HEK293T (cell line): ENCODE measurements around the gene PRMT1.

Experiments used
- CTCF ChIA-PET: fragments of 350-600 bp; formaldehyde crosslinking; extraction: SDS; loops from one replicate; lab custom pipeline; 2021; ENCODE audit warnings: antibody characterized with exemption, inconsistent platforms; lab: Yijun Ruan, JAX
- POLR2A ChIA-PET: fragments of 350-600 bp; formaldehyde crosslinking; extraction: SDS; loops from one replicate; lab custom pipeline; 2020; ENCODE audit warnings: antibody characterized with exemption, inconsistent platforms; lab: Yijun Ruan, JAX
- DNase-seq: peaks from one replicate; pipeline ENCODE4 v3.0.0; 2012; ENCODE audit warnings: mixed read lengths; ENCODE audit errors: extremely low spot score
- ARNT ChIP-seq: fragments of 450-650 bp; IDR thresholded peaks from 2 replicates; pipeline ENCODE4 v1.6.1; 2017; ENCODE audit warnings: mild to moderate bottlenecking
- BHLHE40 ChIP-seq: fragments of 450-650 bp; IDR thresholded peaks from 2 replicates; pipeline ENCODE4 v1.6.1; 2016; ENCODE audit warnings: mild to moderate bottlenecking, moderate library complexity, borderline replicate concordance
- CTBP1 ChIP-seq: fragments of 450-650 bp; IDR thresholded peaks from 2 replicates; pipeline ENCODE4 v1.6.1; 2016; ENCODE audit warnings: borderline replicate concordance
- ELF4 ChIP-seq: fragments of 450-650 bp; IDR thresholded peaks from 2 replicates; pipeline ENCODE4 v1.6.1; 2017; ENCODE audit warnings: antibody characterized with exemption
- FOXA1 ChIP-seq: fragments of 450-650 bp; IDR thresholded peaks from 2 replicates; pipeline ENCODE4 v1.6.1; 2016; ENCODE audit warnings: mild to moderate bottlenecking
- FOXK2 ChIP-seq: fragments of 450-650 bp; IDR thresholded peaks from 2 replicates; pipeline ENCODE4 v1.6.1; 2016; ENCODE audit warnings: mild to moderate bottlenecking
- FOXM1 ChIP-seq: fragments of 450-650 bp; IDR thresholded peaks from 2 replicates; pipeline ENCODE4 v1.6.1; 2017; ENCODE audit warnings: mild to moderate bottlenecking, borderline replicate concordance
- HDGF ChIP-seq: fragments of 450-650 bp; IDR thresholded peaks from 2 replicates; pipeline ENCODE4 v1.6.1; 2017; ENCODE audit warnings: antibody characterized with exemption, borderline replicate concordance
- L3MBTL2 ChIP-seq: fragments of 450-650 bp; conservative IDR thresholded peaks from 2 replicates; pipeline ENCODE4 v1.6.1; 2016; ENCODE audit warnings: mild to moderate bottlenecking
- LEF1 ChIP-seq: fragments of 450-650 bp; IDR thresholded peaks from 2 replicates; pipeline ENCODE4 v1.6.1; 2017; ENCODE audit warnings: mild to moderate bottlenecking, borderline replicate concordance
- NFRKB ChIP-seq: fragments of 450-650 bp; IDR thresholded peaks from 2 replicates; pipeline ENCODE4 v1.6.1; 2016; ENCODE audit warnings: mild to moderate bottlenecking, moderate library complexity
- PKNOX1 ChIP-seq: fragments of 450-650 bp; IDR thresholded peaks from 2 replicates; pipeline ENCODE4 v1.6.1; 2016
- SP1 ChIP-seq: fragments of 450-650 bp; IDR thresholded peaks from 2 replicates; pipeline ENCODE4 v1.6.1; 2017
- SUZ12 ChIP-seq: fragments of 450-650 bp; IDR thresholded peaks from 2 replicates; pipeline ENCODE4 v1.6.1; 2016; ENCODE audit warnings: mild to moderate bottlenecking
- TARDBP ChIP-seq: fragments of 450-650 bp; IDR thresholded peaks from 2 replicates; pipeline ENCODE4 v1.6.1; 2016
- ZNF384 ChIP-seq: fragments of 450-650 bp; IDR thresholded peaks from 2 replicates; pipeline ENCODE4 v1.6.1; 2016

PRMT1 gene

GRCh38 chr19:49642492-49643035 lies 34.5 kb upstream of the PRMT1 start:
- POLR2A ChIA-PET: interaction anchor here (0.7 to 3.1 kb wide), 14 partner anchors 11 to 146 kb away, joined by 3 to 61 read pairs (median 9); partner anchors contain the start of genes BCL2L12, IRF3, NOSIP and PRR12
- CTCF ChIA-PET: interaction anchor here (0.7 kb wide), 1 partner anchor 72 kb away, joined by 3 read pairs; no protein-coding TSS in a partner anchor
- TF ChIP-seq NFRKB (no peak), SUZ12 (no peak), PKNOX1 (no peak), BHLHE40 (no peak), L3MBTL2 (no peak), HDGF (no peak), FOXA1 (no peak), SP1 (no peak), ARNT (no peak), TARDBP (no peak), FOXM1 (no peak), ZNF384 (no peak), ELF4 (no peak), CTBP1 (no peak)
- no peak for DNase-seq

GRCh38 chr19:49643466-49643865 lies 33.6 kb upstream of the PRMT1 start:
- CTCF ChIA-PET: no interaction called here
- DNase-seq: no peak
- POLR2A ChIA-PET: interaction anchor here (0.6 to 1.4 kb wide), 5 partner anchors 10 to 53 kb away, joined by 3 to 8 read pairs (median 3); no protein-coding TSS in a partner anchor

GRCh38 chr19:49645592-49645991 lies 31.5 kb upstream of the PRMT1 start:
- POLR2A ChIA-PET: interaction anchor here (0.9 kb wide), 1 partner anchor 20 kb away, joined by 3 read pairs; the partner anchor contains the start of genes BCL2L12 and IRF3
- CTCF ChIA-PET: interaction anchor here (1.2 kb wide), 1 partner anchor 22 kb away, joined by 3 read pairs; no protein-coding TSS in a partner anchor
- TF ChIP-seq BHLHE40: no peak
- TF ChIP-seq NFRKB: no peak
- no peak for TF ChIP-seq L3MBTL2
- no peak for DNase-seq

More at GRCh38 chr19:49643466-49643865, 33.6 kb upstream of the PRMT1 start:
- TF ChIP-seq FOXK2 (no peak), TARDBP (no peak), L3MBTL2 (no peak), ARNT (no peak), SUZ12 (no peak), CTBP1 (no peak)

GRCh38 chr19:49645995-49646394 lies 31.1 kb upstream of the PRMT1 start:
- ChIA-PET POLR2A (no interaction called here), CTCF (interaction anchor here (1.2 kb wide), 1 partner anchor 22 kb away, joined by 3 read pairs; no protein-coding TSS in a partner anchor)
- no peak for DNase-seq
- no peak for TF ChIP-seq ARNT

- POLR2A ChIA-PET: no interaction called here
- no peak for TF ChIP-seq SUZ12
- TF ChIP-seq FOXM1: no peak
- no peak for TF ChIP-seq TARDBP
- TF ChIP-seq L3MBTL2: no peak
- TF ChIP-seq ELF4: no peak
- TF ChIP-seq ARNT: no peak
- TF ChIP-seq BHLHE40: no peak
- TF ChIP-seq NFRKB: no peak
- no peak for TF ChIP-seq SP1
- TF ChIP-seq FOXA1: no peak
- TF ChIP-seq PKNOX1: no peak
- no peak for TF ChIP-seq FOXK2
- no peak for TF ChIP-seq ZNF384
- TF ChIP-seq HDGF: no peak
- no peak for TF ChIP-seq LEF1
- no peak for TF ChIP-seq CTBP1
- CTCF ChIA-PET: interaction anchor here (1.2 kb wide), 1 partner anchor 21 kb away, joined by 3 read pairs; no protein-coding TSS in a partner anchor
- no peak for DNase-seq
These were observed 30.5 kb upstream of the PRMT1 start for GRCh38 chr19:49646586-49646985.

GRCh38 chr19:49651029-49651819 lies 25.8 kb upstream of the PRMT1 start:
- TF ChIP-seq CTBP1 (no peak), LEF1 (no peak), FOXA1 (no peak), ELF4 (no peak), ARNT (no peak), FOXK2 (no peak), FOXM1 (no peak), PKNOX1 (no peak), HDGF (no peak), ZNF384 (no peak), NFRKB (no peak), SP1 (no peak), BHLHE40 (no peak), L3MBTL2 (no peak), TARDBP (no peak), SUZ12 (no peak)
- CTCF ChIA-PET: no interaction called here
- DNase-seq: no peak
- POLR2A ChIA-PET: no interaction called here
